Astrocyte of the spinal cord (primary cell): ENCODE measurements around the gene CALHM6.
A peak's percentile ranks its signal among the peaks of the same experiment; 100 is the strongest.

ENCODE experiments used
- DNase-seq: peaks from one replicate; pipeline ENCODE4 v3.0.0; 2011; ENCODE audit warnings: low read depth, low spot score
- H3K4me3 ChIP-seq: 2 replicates; pipeline ENCODE4 v1.5.1; 2011; ENCODE audit warnings: low read depth, mild to moderate bottlenecking, low read length, moderate library complexity
- CTCF ChIP-seq: IDR thresholded peaks from 2 replicates; pipeline ENCODE4 v1.5.1; 2012; ENCODE audit warnings: low read depth, mild to moderate bottlenecking, low read length, inconsistent platforms
- in situ Hi-C: cut with HindIII; loops from 2 replicates; pipeline ENCODE4 v1.10.0; 2017; ENCODE audit warnings: low sequenced_read_pairs

Gene CALHM6

DNA sequence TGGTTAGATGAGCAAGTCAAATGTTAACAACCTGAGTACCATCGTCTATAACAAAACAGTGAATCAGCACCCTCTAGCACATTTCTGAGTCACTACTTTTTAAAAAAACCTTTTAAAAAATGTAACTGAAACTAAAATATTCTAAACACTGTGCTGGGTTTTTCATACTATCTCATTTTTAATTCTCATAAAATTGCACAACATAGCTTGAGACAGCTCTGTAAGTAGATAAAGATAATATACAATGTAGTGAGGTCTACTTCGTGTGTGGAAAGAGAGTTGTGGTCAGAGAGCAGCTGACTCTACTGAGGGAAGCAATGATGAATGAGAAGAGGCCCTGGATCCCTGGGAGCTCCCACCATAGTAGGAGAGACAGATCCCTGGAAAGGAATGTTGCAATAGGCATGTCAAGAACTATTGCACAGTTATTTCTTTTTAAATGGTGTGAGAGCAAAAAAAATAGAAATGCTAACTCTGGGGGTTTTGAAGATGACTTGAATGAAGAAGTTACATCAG, 13.6 kb upstream of the CALHM6 start:
- DNase-seq, result peak; percentile 90
- no peak overlapping the region for H3K4me3 ChIP-seq
- in situ Hi-C loops, result no loop called here
- no peak for TF ChIP-seq CTCF

GRCh38 chr6:116449565-116449964, 11.6 kb upstream of the CALHM6 start:
- no peak for TF ChIP-seq CTCF
- no peak overlapping the region for H3K4me3 ChIP-seq
- in situ Hi-C loops, result no loop called here
- DNase-seq, result no peak

GRCh38 chr6:116450185-116450710, 10.9 kb upstream of the CALHM6 start:
- no peak for TF ChIP-seq CTCF
- in situ Hi-C loops, result no loop called here
- H3K4me3 ChIP-seq, result no peak overlapping the region
- no peak for DNase-seq

DNA sequence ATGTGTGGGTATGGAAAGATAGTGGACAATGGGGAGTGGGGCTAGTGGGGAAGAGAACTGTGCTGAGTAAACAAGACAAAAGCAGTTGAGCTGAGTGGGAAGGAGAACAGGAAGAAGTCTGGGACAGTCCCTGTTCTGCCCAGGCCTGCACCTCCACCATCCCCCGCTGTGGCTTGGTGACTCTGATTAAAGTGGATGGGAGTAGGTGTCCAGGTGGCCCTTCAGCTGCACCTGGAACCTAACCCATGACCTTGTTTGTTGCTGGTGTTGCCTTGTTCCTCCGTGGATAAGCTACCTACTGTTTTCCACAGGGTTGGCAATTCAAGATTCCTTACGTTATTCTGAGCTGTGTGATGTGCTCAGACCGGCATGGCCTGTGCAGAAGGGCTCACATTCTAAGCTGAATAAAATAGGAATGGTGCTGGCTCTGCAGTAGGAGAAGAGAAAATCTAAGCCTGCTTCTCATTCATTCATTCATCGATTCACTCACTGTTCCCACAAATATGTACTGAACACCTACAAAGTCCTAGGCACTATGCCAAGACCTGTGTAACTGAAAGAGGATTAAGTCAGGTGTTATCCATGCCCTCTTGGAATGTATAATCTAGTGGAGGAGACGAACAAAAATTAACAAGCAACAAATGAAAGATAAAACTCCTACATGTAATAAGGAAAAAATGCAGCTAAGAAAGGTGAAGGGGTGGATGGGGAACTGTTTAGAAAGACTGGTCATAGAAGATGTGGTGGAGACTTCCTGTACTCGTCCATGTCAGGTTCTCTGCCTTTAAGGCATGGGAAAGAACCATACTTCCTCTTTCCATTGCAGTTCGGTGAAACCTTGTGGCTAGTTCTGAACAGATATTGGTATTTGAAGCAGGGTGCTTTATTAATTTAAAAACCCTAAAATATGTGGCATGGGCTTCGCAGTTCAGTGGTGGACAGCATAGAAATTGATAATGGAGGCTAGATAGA, 10.1 kb upstream of the CALHM6 start:
- TF ChIP-seq CTCF, result no peak
- no peak for DNase-seq
- in situ Hi-C loops, result no loop called here
- no peak overlapping the region for H3K4me3 ChIP-seq

- no peak overlapping the region for H3K4me3 ChIP-seq
- DNase-seq, result no peak
- no peak for TF ChIP-seq CTCF
- in situ Hi-C loops, result no loop called here
Measured at GRCh38 chr6:116451916-116452315, 9.3 kb upstream of the CALHM6 start.

DNA sequence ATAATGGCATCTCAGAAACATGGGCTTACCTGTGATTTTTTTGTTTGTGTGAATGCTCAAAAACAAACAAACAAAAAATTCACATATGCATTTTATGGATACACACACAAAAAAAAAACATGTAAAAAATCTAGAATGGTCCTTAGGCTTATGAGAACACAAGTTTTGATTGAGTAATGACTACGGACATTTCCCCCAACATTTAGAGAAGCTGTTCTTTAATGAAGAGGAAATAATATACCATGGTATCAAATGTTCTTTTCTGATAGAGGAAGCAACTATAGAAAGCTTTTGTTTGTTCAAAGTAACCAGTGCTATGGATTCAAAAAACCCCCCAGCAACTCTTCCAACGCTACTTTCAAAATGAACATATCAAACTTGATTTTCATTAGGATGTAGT, 8.6 kb upstream of the CALHM6 start:
- DNase-seq, result no peak
- H3K4me3 ChIP-seq, result no peak overlapping the region
- in situ Hi-C loops, result no loop called here
- no peak for TF ChIP-seq CTCF
